ENCODE results near the gene WDR83.

GRCh38 chr19:12668346-12668745 lies 1.7 kb downstream of the WDR83 start:
- TF ChIP-seq EZH2phosphoT487 (IDR thresholded peaks at IDR 0.05; ENCODE audit: borderline replicate concordance, low read length): no peak
- no peak for TF ChIP-seq CTCF (IDR thresholded peaks at IDR 0.05; ENCODE audit: low read depth, low read length, poor library complexity, severe bottlenecking)

All from DOHH2 (cell line).